Fibroblast of lung (primary cell): Measurements from ENCODE around the gene LCNL1. TPM values are rescaled to one million over a fixed set of nuclear protein-coding genes. Genes with fewer than 3 reads are reported as not detected.

Source experiments
- DNase-seq, 2 donors: peaks; one replicate each; pipeline versions ENCODE4 v3.0.0 to v3.0.0-alpha.2; 2010; ENCODE audit warnings: low read depth in 2 of 2
- H2AFZ ChIP-seq: 2 replicates; pipeline ENCODE4 v1.5.1; 2012; ENCODE audit warnings: low read length, control low read depth, inconsistent platforms
- H3K27ac ChIP-seq: 2 replicates; pipeline ENCODE4 v1.5.1; 2011; ENCODE audit warnings: low read length, control low read depth; ENCODE audit not compliant: insufficient read depth
- H3K27me3 ChIP-seq: 2 replicates; pipeline ENCODE4 v1.5.1; 2011; ENCODE audit warnings: mild to moderate bottlenecking, low read length; ENCODE audit not compliant: control insufficient read depth, insufficient read depth
- H3K36me3 ChIP-seq: 2 replicates; pipeline ENCODE4 v1.5.1; 2011; ENCODE audit warnings: low read length; ENCODE audit not compliant: control insufficient read depth, insufficient read depth
- H3K4me1 ChIP-seq: 2 replicates; pipeline ENCODE4 v1.5.1; 2011; ENCODE audit warnings: low read length; ENCODE audit not compliant: control insufficient read depth, insufficient read depth; ENCODE audit errors: extremely low read depth
- H3K4me2 ChIP-seq: 2 replicates; pipeline ENCODE4 v1.5.1; 2011; ENCODE audit warnings: low read length, control low read depth; ENCODE audit not compliant: insufficient read depth; ENCODE audit errors: extremely low read depth
- H3K4me3 ChIP-seq, 4 experiments: fragments of 200-600 bp in 1 of 4; sonication (generic) in 1 of 4; replicated peaks in 1 of 4; 2 replicates each; pipeline ENCODE4 v1.5.1; 2011 to 2016; ENCODE audit warnings: low read length in 4 of 4, low read depth in 3 of 4, mild to moderate bottlenecking in 3 of 4, control low read depth in 2 of 4, inconsistent platforms in 1 of 4, mixed read lengths in 1 of 4; ENCODE audit not compliant: insufficient read depth in 1 of 4; ENCODE audit errors: control extremely low read depth in 1 of 4
- H3K79me2 ChIP-seq: 2 replicates; pipeline ENCODE4 v1.5.1; 2012; ENCODE audit warnings: mild to moderate bottlenecking, low read length, inconsistent platforms; ENCODE audit not compliant: control insufficient read depth, insufficient read depth
- H3K9ac ChIP-seq: 2 replicates; pipeline ENCODE4 v1.5.1; 2011; ENCODE audit warnings: mild to moderate bottlenecking, low read length, control low read depth; ENCODE audit not compliant: insufficient read depth
- H3K9me3 ChIP-seq: 2 replicates; pipeline ENCODE4 v1.5.1; 2012; ENCODE audit warnings: low read depth, low read length; ENCODE audit not compliant: control insufficient read depth, insufficient read depth
- H4K20me1 ChIP-seq: 2 replicates; pipeline ENCODE4 v1.5.1; 2011; ENCODE audit warnings: low read length; ENCODE audit not compliant: control insufficient read depth, insufficient read depth; ENCODE audit errors: extremely low read depth
- CTCF ChIP-seq, 2 donors: IDR thresholded peaks in 1 of 2; conservative IDR thresholded peaks in 1 of 2; 1 replicate in 1 of 2; 2 replicates in 1 of 2; pipeline ENCODE4 v1.5.1; 2011 to 2012; ENCODE audit warnings: low read length in 2 of 2, control low read depth in 1 of 2, inconsistent platforms in 1 of 2, low read depth in 1 of 2, mild to moderate bottlenecking in 1 of 2
- EZH2 ChIP-seq: IDR thresholded peaks from 2 replicates; pipeline ENCODE4 v1.5.1; 2012; ENCODE audit warnings: low read length, control low read depth, mild to moderate bottlenecking; ENCODE audit errors: missing control alignments
- polyA plus RNA-seq, 2 donors: library from polyadenylated mRNA; depleted of rRNA in 1 of 2; stranded (reverse) in 1 of 2; unstranded in 1 of 2; fragments of >200 nt; gene quantifications; 2 replicates each; pipeline ENCODE4 v1.2.1, GENCODE V29; 2011 to 2012; ENCODE audit warnings: missing spikeins in 1 of 2
- total RNA-seq: library from RNA; depleted of rRNA; stranded (reverse); fragments of >200 nt; gene quantifications from 2 replicates; pipeline ENCODE4 v1.2.1, GENCODE V29; 2014

Gene LCNL1
- total and polyA plus RNA-seq, 2 donors (not counting 1 experiment from before 2014, with no cell fraction given): 1.4 to 6.3 TPM

GRCh38 chr9:136958473-136958872, 24.3 kb upstream of the LCNL1 start:
- H3K9me3 ChIP-seq: no peaks in the 10 kb centered on the region
- no peak for DNase-seq
- H3K4me1 ChIP-seq: no peaks in the 10 kb centered on the region
- TF ChIP-seq EZH2: no peak
- no peak for TF ChIP-seq CTCF (conservative IDR thresholded peaks at IDR 0.05 in 1 of 2, IDR thresholded peaks at IDR 0.05 in 1 of 2; ENCODE audit: low read depth in 1 of 2, low read length in 2 of 2)
- H4K20me1 ChIP-seq: no peaks in the 10 kb centered on the region
- no peaks in the 10 kb centered on the region for H3K79me2 ChIP-seq
- H3K9ac ChIP-seq: no peak overlapping the region
- H3K27ac ChIP-seq: no peak overlapping the region
- H3K4me2 ChIP-seq: no peak overlapping the region
- no peak overlapping the region for H2AFZ ChIP-seq
- H3K4me3 ChIP-seq: no peak overlapping the region
- H3K36me3 ChIP-seq: no peaks in the 10 kb centered on the region
- H3K27me3 ChIP-seq: no peaks in the 10 kb centered on the region

DNA sequence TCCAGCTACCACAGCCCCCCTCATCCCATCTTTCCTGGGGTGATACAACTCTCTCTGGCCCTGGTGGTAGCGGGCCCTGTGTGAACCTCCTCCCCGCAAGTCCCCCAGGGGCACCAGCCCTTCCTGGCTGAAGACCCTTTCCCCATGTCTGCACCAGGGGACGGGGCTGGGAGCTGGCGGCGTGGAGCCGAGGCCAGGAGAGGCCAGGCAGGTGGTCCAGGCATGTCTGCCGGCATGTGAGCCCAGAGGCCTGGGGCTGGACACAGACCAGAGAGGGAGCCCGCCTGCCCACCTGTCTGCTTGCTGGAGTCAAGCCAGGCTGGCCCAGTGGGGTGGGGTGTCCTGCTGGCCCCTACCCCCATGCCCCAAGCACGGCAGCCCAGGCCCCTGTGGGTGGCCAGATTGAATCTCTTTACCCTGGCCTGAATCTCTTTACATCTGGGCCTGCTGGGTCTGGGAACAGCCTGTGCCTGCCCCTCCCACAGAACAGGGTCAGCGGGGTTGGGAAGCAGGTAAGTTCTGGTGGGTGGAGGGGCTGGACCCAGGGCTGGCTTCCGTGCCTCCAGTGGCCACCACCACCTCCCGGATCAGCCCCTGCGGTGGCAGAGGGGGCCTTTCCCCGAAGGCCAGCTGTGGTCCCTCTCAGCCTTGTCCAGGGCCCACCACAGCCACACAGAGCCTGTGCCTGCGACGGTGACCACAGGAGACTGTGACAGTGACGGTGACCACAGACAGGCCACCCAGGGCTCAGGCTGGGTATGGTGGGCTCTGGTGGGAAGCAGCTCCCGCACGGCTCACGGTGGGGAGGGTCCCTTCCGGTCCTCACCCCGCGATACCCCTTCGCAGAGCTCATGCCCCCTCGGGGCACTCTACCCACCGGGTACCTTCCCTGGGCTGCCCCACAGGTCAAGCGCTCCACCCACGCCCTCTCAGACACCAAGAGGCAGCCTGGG, 23.6 kb upstream of the LCNL1 start:
- H4K20me1 ChIP-seq: no peaks in the 10 kb centered on the region
- no peak overlapping the region for H2AFZ ChIP-seq
- no peak overlapping the region for H3K27ac ChIP-seq
- no peak overlapping the region for H3K4me2 ChIP-seq
- H3K4me1 ChIP-seq: no peaks in the 10 kb centered on the region
- H3K4me3 ChIP-seq: no peak overlapping the region
- DNase-seq: no peak
- no peaks in the 10 kb centered on the region for H3K36me3 ChIP-seq
- TF ChIP-seq EZH2 (no peak), CTCF (conservative IDR thresholded peaks at IDR 0.05 in 1 of 2, IDR thresholded peaks at IDR 0.05 in 1 of 2; ENCODE audit: low read depth in 1 of 2, low read length in 2 of 2) (no peak)
- H3K9ac ChIP-seq: no peak overlapping the region
- no peaks in the 10 kb centered on the region for H3K9me3 ChIP-seq
- no peaks in the 10 kb centered on the region for H3K27me3 ChIP-seq
- H3K79me2 ChIP-seq: no peaks in the 10 kb centered on the region

DNA sequence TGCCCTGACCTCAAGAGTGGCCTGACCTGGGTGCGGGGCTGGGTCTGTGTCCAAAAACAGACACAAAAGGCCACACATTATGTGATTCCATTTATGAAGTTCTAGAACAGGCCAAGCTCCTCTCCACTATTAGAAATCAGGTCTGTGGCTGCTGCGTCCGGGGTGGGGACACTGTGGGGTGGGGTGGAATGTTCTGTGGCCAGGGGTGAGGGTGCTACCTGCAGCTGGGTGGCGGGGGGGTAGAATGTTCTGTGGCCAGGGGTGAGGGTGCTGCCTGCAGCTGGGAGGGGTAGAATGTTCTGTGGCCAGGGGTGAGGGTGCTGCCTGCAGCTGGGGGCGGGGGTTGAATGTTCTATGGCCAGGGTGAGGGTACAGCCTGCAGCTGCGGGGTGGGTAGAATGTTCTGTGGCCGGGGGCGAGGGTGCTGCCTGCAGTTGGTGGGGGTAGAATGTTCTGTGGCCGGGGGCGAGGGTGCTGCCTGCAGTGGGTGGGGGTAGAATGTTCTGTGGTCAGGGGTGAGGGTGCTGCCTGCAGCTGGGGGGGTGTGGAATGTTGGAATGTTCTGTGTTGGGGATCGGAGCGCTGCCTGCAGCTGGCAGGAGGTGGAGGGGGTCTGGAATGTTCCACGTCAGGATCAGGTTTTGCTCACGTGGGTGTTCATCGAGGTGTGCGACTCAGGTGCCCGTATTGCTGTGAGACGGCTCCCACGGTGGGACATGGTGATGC, 22.4 kb upstream of the LCNL1 start:
- Histone ChIP-seq H3K27me3 (no peaks in the 10 kb centered on the region), H2AFZ (no peak overlapping the region), H4K20me1 (no peaks in the 10 kb centered on the region), H3K9ac (no peak overlapping the region), H3K4me2 (no peak overlapping the region), H3K4me3 (no peak overlapping the region), H3K4me1 (no peaks in the 10 kb centered on the region), H3K79me2 (no peaks in the 10 kb centered on the region), H3K36me3 (no peaks in the 10 kb centered on the region), H3K9me3 (no peaks in the 10 kb centered on the region), H3K27ac (no peak overlapping the region)
- TF ChIP-seq EZH2 (no peak), CTCF (conservative IDR thresholded peaks at IDR 0.05 in 1 of 2, IDR thresholded peaks at IDR 0.05 in 1 of 2; ENCODE audit: low read depth in 1 of 2, low read length in 2 of 2) (no peak)
- no peak for DNase-seq
